ENCODE measurements around the gene TRIM47.

The TRIM47 gene

GRCh38 chr17:75908201-75908600 is 29.8 kb upstream of the TRIM47 start:
- DNase-seq (ENCODE audit: low read depth) = no peak

- no peak for DNase-seq (ENCODE audit: low read depth)
These were observed 27.9 kb upstream of the TRIM47 start for GRCh38 chr17:75906143-75906884.

GRCh38 chr17:75904749-75905521 is 26.6 kb upstream of the TRIM47 start, which contains the start of gene MRPL38:
Gene MRPL38 (minus strand): TSS chr17:75904884. CDS start chr17:75904875, 9 bp downstream.
- peak; percentile 62 for DNase-seq (ENCODE audit: low read depth)

GRCh38 chr17:75902406-75902805 is 24.0 kb upstream of the TRIM47 start:
- no peak for DNase-seq (ENCODE audit: low read depth)

- no peak for DNase-seq (ENCODE audit: low read depth)
These were observed 23.3 kb upstream of the TRIM47 start for GRCh38 chr17:75901727-75902126.

- no peak for DNase-seq (ENCODE audit: low read depth)
These were observed 22.5 kb upstream of the TRIM47 start for GRCh38 chr17:75900691-75901533.

GRCh38 chr17:75899767-75900468 is 21.5 kb upstream of the TRIM47 start:
- no peak for DNase-seq (ENCODE audit: low read depth)

GRCh38 chr17:75899353-75899752 is 21.0 kb upstream of the TRIM47 start:
- no peak for DNase-seq (ENCODE audit: low read depth)

- DNase-seq (ENCODE audit: low read depth) = no peak
These were observed 20.4 kb upstream of the TRIM47 start for GRCh38 chr17:75898791-75899190.

GRCh38 chr17:75898065-75898464 is 19.7 kb upstream of the TRIM47 start:
- DNase-seq (ENCODE audit: low read depth) = no peak

GRCh38 chr17:75897160-75898019 is 19.0 kb upstream of the TRIM47 start:
- no peak for DNase-seq (ENCODE audit: low read depth)

- DNase-seq (ENCODE audit: low read depth) = no peak
These were observed 18.2 kb upstream of the TRIM47 start, which contains the start of gene TRIM65 for GRCh38 chr17:75896415-75897159. Gene TRIM65 (minus strand): TSS chr17:75896951. CDS start chr17:75896937, 14 bp downstream.

- no peak for DNase-seq (ENCODE audit: low read depth)
These were observed 17.2 kb upstream of the TRIM47 start for GRCh38 chr17:75895370-75896155.

- DNase-seq (ENCODE audit: low read depth) = no peak
These were observed 15.8 kb upstream of the TRIM47 start for GRCh38 chr17:75894049-75894733.

GRCh38 chr17:75893305-75894048 is 15.1 kb upstream of the TRIM47 start:
- no peak for DNase-seq (ENCODE audit: low read depth)

GRCh38 chr17:75892556-75893224 is 14.3 kb upstream of the TRIM47 start:
- no peak for DNase-seq (ENCODE audit: low read depth)
